Naive thymus-derived CD4-positive, alpha-beta T cell (primary cell): ENCODE results near the gene ABCC4. TPM values are rescaled to one million over a fixed set of nuclear protein-coding genes. Genes with fewer than 3 reads are reported as not detected.
A peak's percentile ranks its signal among the peaks of the same experiment; 100 is the strongest.

ENCODE experiments used
- ATAC-seq: fragments of 150-1000 bp; cut with Tn5 transposase; 2 replicates; pipeline ENCODE4 v1.10.0; 2021; ENCODE audit warnings: mild to moderate bottlenecking, moderate library complexity
- CTCF ChIA-PET: fragments of 350-600 bp; sonication (Branson Sonifier 250); formaldehyde crosslinking; loops from one replicate; lab custom pipeline; 2021; ENCODE audit warnings: antibody characterized with exemption; lab: Charles Lee
- POLR2A ChIA-PET: fragments of 350-600 bp; sonication (Branson Sonifier 250); formaldehyde crosslinking; loops from one replicate; lab custom pipeline; 2021; ENCODE audit warnings: antibody characterized with exemption, inconsistent platforms; lab: Charles Lee
- DNase-seq, 9 donors: peaks; one replicate each; pipeline versions ENCODE4 v3.0.0 to v3.0.0-alpha.2; 2020 to 2022; ENCODE audit warnings: mixed read lengths in 1 of 9
- H3K27ac ChIP-seq: one replicate; pipeline ENCODE4 v1.7.0; 2013; ENCODE audit warnings: mild to moderate bottlenecking, low read depth, low read length, moderate library complexity
- H3K27me3 ChIP-seq, 2 donors: one replicate each; pipeline ENCODE4 v1.7.0; 2013; ENCODE audit warnings: low read length in 2 of 2, mild to moderate bottlenecking in 2 of 2, moderate library complexity in 2 of 2; ENCODE audit not compliant: control insufficient read depth in 2 of 2, insufficient read depth in 2 of 2
- H3K36me3 ChIP-seq, 3 experiments: 1 replicate in 2 of 3; 2 replicates in 1 of 3; pipeline ENCODE4 v1.7.0; 2013; ENCODE audit warnings: low read length in 3 of 3, mild to moderate bottlenecking in 3 of 3, moderate library complexity in 1 of 3; ENCODE audit not compliant: insufficient read depth in 3 of 3, control insufficient read depth in 2 of 3
- H3K4me1 ChIP-seq, 2 donors: one replicate each; pipeline ENCODE4 v1.7.0; 2013; ENCODE audit warnings: low read length in 2 of 2, mild to moderate bottlenecking in 2 of 2, moderate library complexity in 1 of 2; ENCODE audit not compliant: control insufficient read depth in 2 of 2, insufficient read depth in 2 of 2
- H3K4me3 ChIP-seq: 2 replicates; pipeline ENCODE4 v1.7.0; 2013; ENCODE audit warnings: mild to moderate bottlenecking, low read length
- H3K9me3 ChIP-seq, 3 experiments: 1 replicate in 2 of 3; 2 replicates in 1 of 3; pipeline ENCODE4 v1.7.0; 2013; ENCODE audit warnings: low read length in 3 of 3; ENCODE audit not compliant: control insufficient read depth in 2 of 3
- H3K27ac Mint-ChIP-seq, 9 donors: one replicate each; pipeline ENCODE4 v1.8.0; 2020 to 2022; ENCODE audit warnings: mixed read lengths in 9 of 9, mild to moderate bottlenecking in 8 of 9, moderate library complexity in 5 of 9, inconsistent platforms in 2 of 9
- H3K27me3 Mint-ChIP-seq, 5 donors: one replicate each; pipeline ENCODE4 v1.8.0; 2021 to 2022; ENCODE audit warnings: mixed read lengths in 5 of 5, mild to moderate bottlenecking in 1 of 5
- H3K36me3 Mint-ChIP-seq, 5 donors: one replicate each; pipeline ENCODE4 v1.8.0; 2020 to 2022; ENCODE audit warnings: mixed read lengths in 5 of 5, mild to moderate bottlenecking in 3 of 5, inconsistent platforms in 1 of 5
- H3K4me1 Mint-ChIP-seq, 7 donors: one replicate each; pipeline ENCODE4 v1.8.0; 2020 to 2022; ENCODE audit warnings: mixed read lengths in 7 of 7, mild to moderate bottlenecking in 3 of 7, inconsistent platforms in 1 of 7
- H3K4me3 Mint-ChIP-seq, 10 donors: one replicate each; pipeline ENCODE4 v1.8.0; 2020 to 2022; ENCODE audit warnings: mild to moderate bottlenecking in 10 of 10, mixed read lengths in 10 of 10, moderate library complexity in 6 of 10, inconsistent platforms in 2 of 10
- H3K9me3 Mint-ChIP-seq, 11 donors: one replicate each; pipeline ENCODE4 v1.8.0; 2020 to 2022; ENCODE audit warnings: mixed read lengths in 11 of 11, mild to moderate bottlenecking in 4 of 11, inconsistent platforms in 1 of 11, moderate library complexity in 1 of 11
- intact Hi-C, 2 donors: fragments of 100-400 bp; cut with micrococcal nuclease; formaldehyde crosslinking; loops; one replicate each; pipeline ENCODE4 v1.15.1; 2023
- polyA plus RNA-seq, 2 donors: library from polyadenylated mRNA; unstranded; fragments of 300-500 nt; fragmentation: Illumina TruSeq; gene quantifications; one replicate each; pipeline ENCODE4 v1.2.3, GENCODE V29; 2021
- total RNA-seq, 6 experiments: library from RNA in 5 of 6; stranded (reverse) in 5 of 6; gene quantifications; 1 replicate in 5 of 6; 2 replicates in 1 of 6; pipeline ENCODE4 v1.2.3 and lab custom pipeline; 2021 to 2026

The ABCC4 gene
- total and polyA plus RNA-seq, 7 experiments from 2014 or later, result 3.5 to 9.2 (median 7.3) TPM

DNA sequence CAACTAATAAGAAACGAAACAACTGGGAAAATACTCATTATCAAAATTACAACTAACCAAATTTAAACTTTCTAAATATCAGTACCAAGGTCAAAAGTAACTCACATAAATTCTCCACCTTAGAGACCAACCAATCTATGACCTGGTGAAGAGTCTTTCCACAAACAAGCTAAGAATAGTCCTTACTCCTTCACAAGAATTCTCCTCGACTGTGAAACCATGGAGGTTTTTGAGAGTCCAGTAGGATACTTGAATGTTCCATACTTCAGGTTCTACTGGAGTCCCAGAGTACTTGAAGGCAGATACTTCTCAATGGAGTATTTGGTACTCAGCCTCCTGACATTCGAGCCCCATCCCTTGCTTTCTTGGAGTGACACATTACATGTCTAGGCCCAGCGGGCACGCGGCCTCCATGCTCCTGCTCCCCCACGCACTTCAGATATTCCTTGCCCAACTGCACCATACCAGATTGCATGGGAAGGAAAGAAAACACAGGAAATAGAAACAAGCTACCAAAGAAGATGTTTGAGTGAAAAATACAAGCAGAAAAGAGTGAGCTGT is 63.9 kb downstream of the ABCC4 start:
- no peak overlapping the region for H3K27ac Mint-ChIP-seq
- ATAC-seq, result no peak
- Histone ChIP-seq H3K4me1 (no peaks in the 10 kb centered on the region), H3K36me3 (no peaks in the 10 kb centered on the region), H3K27me3 (no peaks in the 10 kb centered on the region), H3K27ac (no peak overlapping the region), H3K9me3 (no peaks in the 10 kb centered on the region), H3K4me3 (no peak overlapping the region)
- H3K27me3 Mint-ChIP-seq, result no peaks in the 10 kb centered on the region
- intact Hi-C loops, result no loop called here
- H3K4me3 Mint-ChIP-seq, result no peak overlapping the region
- no peak for DNase-seq
- peaks cover 2 to 8% (median 7%) of the 10 kb centered on the region in 7 donors for H3K4me1 Mint-ChIP-seq
- no peaks in the 10 kb centered on the region for H3K9me3 Mint-ChIP-seq
- peaks cover 3 to 40% (median 26%) of the 10 kb centered on the region in 5 donors for H3K36me3 Mint-ChIP-seq
- POLR2A ChIA-PET, result interaction anchor here (0.6 kb wide), 1 partner anchor 171 kb away, joined by 3 read pairs; no protein-coding TSS in a partner anchor
- CTCF ChIA-PET, result no interaction called here

DNA sequence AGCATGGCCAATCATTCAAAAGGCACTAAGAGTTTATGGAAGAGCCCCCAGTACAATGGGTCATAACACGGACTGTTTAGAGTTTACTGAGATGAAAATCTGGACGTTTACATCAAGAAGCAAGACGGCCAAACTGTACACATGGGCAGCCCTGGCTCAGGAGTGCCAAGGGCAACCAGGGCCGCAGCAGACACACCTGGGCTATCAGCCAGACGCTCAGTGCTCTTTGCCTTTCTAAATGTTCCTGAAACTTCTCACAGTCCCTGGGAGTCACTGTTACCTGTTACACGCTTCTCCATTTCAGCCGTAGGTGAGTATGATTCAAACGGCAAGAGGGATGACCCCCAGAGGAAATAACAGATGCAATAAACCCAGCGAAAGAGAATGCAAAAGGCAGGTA is 64.5 kb downstream of the ABCC4 start:
- Histone ChIP-seq H3K4me3 (no peak overlapping the region), H3K27me3 (no peaks in the 10 kb centered on the region), H3K27ac (no peak overlapping the region), H3K9me3 (no peaks in the 10 kb centered on the region), H3K36me3 (no peaks in the 10 kb centered on the region), H3K4me1 (no peaks in the 10 kb centered on the region)
- Mint-ChIP-seq H3K4me1 (peaks cover 2 to 8% (median 7%) of the 10 kb centered on the region in 7 donors), H3K27me3 (no peaks in the 10 kb centered on the region), H3K36me3 (peaks cover 3 to 39% (median 28%) of the 10 kb centered on the region in 5 donors), H3K9me3 (no peaks in the 10 kb centered on the region), H3K4me3 (no peak overlapping the region), H3K27ac (peak overlapping the region in 1 of 9 donors; percentile 11)
- ATAC-seq (no peak), DNase-seq (no peak)
- intact Hi-C loops, result no loop called here
- ChIA-PET POLR2A (no interaction called here), CTCF (no interaction called here)

DNA sequence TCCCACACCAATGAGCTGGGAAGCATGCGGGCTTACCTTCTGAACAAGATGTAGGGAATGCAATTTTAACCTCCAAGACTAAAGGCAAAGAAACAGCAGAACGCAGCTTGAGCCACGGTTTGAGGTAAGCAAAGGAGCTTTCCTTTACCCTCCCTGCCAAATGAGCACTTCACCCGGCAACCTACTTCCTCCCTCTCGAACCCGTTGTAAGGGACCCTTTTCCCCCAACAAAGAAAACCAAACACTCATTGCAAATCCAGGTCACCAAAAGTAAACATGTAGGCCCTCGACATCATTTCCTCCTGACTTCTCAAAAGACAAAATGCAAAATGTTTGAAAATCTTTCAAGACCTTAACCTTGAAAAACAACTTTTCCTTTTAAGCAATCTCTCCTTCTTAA is 65.3 kb downstream of the ABCC4 start:
- H3K9me3 Mint-ChIP-seq, result no peaks in the 10 kb centered on the region
- peak overlapping the region in 1 of 9 donors; percentile 11 for H3K27ac Mint-ChIP-seq
- peaks cover 2 to 33% (median 24%) of the 10 kb centered on the region in 5 donors for H3K36me3 Mint-ChIP-seq
- H3K36me3 ChIP-seq, result no peaks in the 10 kb centered on the region
- POLR2A ChIA-PET, result no interaction called here
- H3K9me3 ChIP-seq, result no peaks in the 10 kb centered on the region
- intact Hi-C loops, result no loop called here
- H3K27me3 Mint-ChIP-seq, result no peaks in the 10 kb centered on the region
- no peaks in the 10 kb centered on the region for H3K4me1 ChIP-seq
- H3K4me1 Mint-ChIP-seq, result peaks cover 0 to 8% (median 5%) of the 10 kb centered on the region in 7 donors
- no peak for ATAC-seq
- no peaks in the 10 kb centered on the region for H3K27me3 ChIP-seq
- no peak overlapping the region for H3K4me3 ChIP-seq
- CTCF ChIA-PET, result no interaction called here
- no peak for DNase-seq
- no peak overlapping the region for H3K27ac ChIP-seq
- H3K4me3 Mint-ChIP-seq, result no peak overlapping the region

DNA sequence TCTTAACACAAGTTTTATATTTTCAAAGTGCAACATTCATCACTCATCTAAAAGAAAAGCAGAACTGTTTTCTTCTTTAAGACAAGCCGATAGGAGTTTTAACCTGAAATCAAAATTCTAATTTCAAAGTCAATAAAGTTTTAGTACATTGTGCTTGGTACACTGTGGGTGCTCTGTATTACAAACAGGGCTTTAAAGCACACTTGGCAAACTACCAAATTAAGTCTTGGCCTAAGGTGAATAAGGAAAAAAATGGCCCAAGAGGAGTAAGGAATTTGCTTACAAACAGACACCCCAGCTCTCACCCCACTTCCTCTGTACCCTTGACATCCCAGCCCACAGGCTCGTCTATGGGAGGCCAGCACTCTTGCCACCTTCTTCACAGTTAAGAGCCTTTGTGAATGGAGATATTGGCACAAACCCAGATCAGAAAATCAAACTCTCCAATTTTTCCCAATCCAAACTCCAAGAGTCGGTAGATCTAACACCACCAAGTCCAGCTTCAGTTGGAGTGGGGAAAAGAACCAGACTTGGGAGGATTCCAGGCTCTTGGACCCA is 66.0 kb downstream of the ABCC4 start:
- Mint-ChIP-seq H3K36me3 (peaks cover 2 to 33% (median 28%) of the 10 kb centered on the region in 5 donors), H3K27ac (no peak overlapping the region), H3K27me3 (no peaks in the 10 kb centered on the region), H3K9me3 (no peaks in the 10 kb centered on the region), H3K4me3 (no peak overlapping the region), H3K4me1 (peaks cover 0 to 8% (median 5%) of the 10 kb centered on the region in 7 donors)
- H3K9me3 ChIP-seq, result no peaks in the 10 kb centered on the region
- H3K4me3 ChIP-seq, result no peak overlapping the region
- H3K36me3 ChIP-seq, result no peaks in the 10 kb centered on the region
- POLR2A ChIA-PET, result interaction anchor here (0.6 kb wide), 1 partner anchor 40 kb away, joined by 3 read pairs; no protein-coding TSS in a partner anchor
- no peak overlapping the region for H3K27ac ChIP-seq
- no peaks in the 10 kb centered on the region for H3K4me1 ChIP-seq
- CTCF ChIA-PET, result no interaction called here
- no peaks in the 10 kb centered on the region for H3K27me3 ChIP-seq
- no peak for DNase-seq
- intact Hi-C loops, result no loop called here
- ATAC-seq, result no peak

DNA sequence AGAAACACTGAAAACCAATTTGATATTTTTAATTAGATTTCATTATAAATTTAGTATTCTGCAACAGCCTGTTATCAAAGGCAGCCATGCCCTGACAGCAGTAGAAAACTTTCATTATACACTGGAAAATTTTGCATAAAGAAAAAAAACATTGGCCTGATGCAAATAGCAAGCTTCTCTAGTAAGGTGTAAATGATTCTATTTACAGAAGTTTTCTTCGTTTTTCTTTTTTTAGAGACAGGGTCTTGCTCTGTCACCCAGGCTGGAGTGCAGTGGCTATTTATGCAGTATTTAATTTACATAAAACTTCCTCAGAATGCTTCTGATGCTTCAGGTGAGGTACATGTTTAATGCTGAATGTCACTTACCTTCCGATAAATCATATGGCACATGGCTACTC is 67.0 kb downstream of the ABCC4 start:
- Mint-ChIP-seq H3K27me3 (no peaks in the 10 kb centered on the region), H3K36me3 (peaks cover 2 to 30% (median 24%) of the 10 kb centered on the region in 5 donors), H3K4me3 (no peak overlapping the region), H3K4me1 (peaks cover 0 to 8% (median 5%) of the 10 kb centered on the region in 7 donors), H3K27ac (no peak overlapping the region), H3K9me3 (no peaks in the 10 kb centered on the region)
- ChIA-PET CTCF (no interaction called here), POLR2A (no interaction called here)
- no peaks in the 10 kb centered on the region for H3K27me3 ChIP-seq
- H3K27ac ChIP-seq, result no peak overlapping the region
- no peak for DNase-seq
- H3K36me3 ChIP-seq, result no peaks in the 10 kb centered on the region
- intact Hi-C loops, result no loop called here
- no peak overlapping the region for H3K4me3 ChIP-seq
- no peak for ATAC-seq
- H3K9me3 ChIP-seq, result no peaks in the 10 kb centered on the region
- H3K4me1 ChIP-seq, result no peaks in the 10 kb centered on the region

DNA sequence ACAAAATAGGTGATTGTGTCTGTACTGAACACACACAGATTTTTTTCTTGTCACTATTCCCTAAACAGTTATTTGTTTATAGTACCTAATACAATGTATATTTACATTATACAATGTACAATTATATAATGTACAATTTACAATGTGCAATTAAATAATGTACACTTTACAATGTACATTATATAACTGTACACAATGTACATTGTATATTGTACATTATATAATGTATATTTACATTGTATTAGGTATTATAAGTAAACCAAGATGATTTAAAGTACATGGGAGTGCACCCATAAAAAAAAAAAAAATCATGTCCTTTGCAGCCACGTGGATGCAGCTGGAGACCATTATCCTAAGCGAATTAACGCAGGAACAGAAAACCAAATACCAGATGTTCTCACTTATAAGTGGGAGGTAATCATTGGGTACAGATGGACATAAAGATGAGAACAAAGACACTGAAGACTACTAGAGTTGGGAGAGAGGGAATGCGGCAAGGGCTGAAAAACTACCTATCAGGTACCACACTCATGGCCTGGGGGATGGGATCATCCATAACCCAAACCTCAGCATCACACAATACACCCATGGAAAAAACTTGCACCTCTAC is 68.1 kb downstream of the ABCC4 start:
- intact Hi-C loops, result no loop called here
- no peaks in the 10 kb centered on the region for H3K9me3 ChIP-seq
- Mint-ChIP-seq H3K27ac (no peak overlapping the region), H3K4me1 (peaks cover 0 to 7% (median 5%) of the 10 kb centered on the region in 7 donors), H3K9me3 (no peaks in the 10 kb centered on the region), H3K36me3 (peaks cover under 1 to 25% (median 16%) of the 10 kb centered on the region in 5 donors), H3K4me3 (no peak overlapping the region), H3K27me3 (no peaks in the 10 kb centered on the region)
- H3K27me3 ChIP-seq, result no peaks in the 10 kb centered on the region
- H3K36me3 ChIP-seq, result no peaks in the 10 kb centered on the region
- DNase-seq (no peak), ATAC-seq (no peak)
- ChIA-PET CTCF (no interaction called here), POLR2A (interaction anchor here (0.6 kb wide), 1 partner anchor 52 kb away, joined by 3 read pairs; no protein-coding TSS in a partner anchor)
- no peaks in the 10 kb centered on the region for H3K4me1 ChIP-seq
- no peak overlapping the region for H3K4me3 ChIP-seq
- no peak overlapping the region for H3K27ac ChIP-seq
